Measurements from ENCODE around the gene SLCO4A1. TPM values are rescaled to one million over a fixed set of nuclear protein-coding genes. Genes with fewer than 3 reads are reported as not detected.
A peak's percentile ranks its signal among the peaks of the same experiment; 100 is the strongest.
"Not testable (repeated sequence)": the region's sequence is repeated elsewhere in the genome, so short reads cannot be mapped to it uniquely, and the experiment has no call there.

SLCO4A1 gene
- total RNA-seq, 2 experiments from 2014 or later = 74.7 to 79.2 TPM

DNA sequence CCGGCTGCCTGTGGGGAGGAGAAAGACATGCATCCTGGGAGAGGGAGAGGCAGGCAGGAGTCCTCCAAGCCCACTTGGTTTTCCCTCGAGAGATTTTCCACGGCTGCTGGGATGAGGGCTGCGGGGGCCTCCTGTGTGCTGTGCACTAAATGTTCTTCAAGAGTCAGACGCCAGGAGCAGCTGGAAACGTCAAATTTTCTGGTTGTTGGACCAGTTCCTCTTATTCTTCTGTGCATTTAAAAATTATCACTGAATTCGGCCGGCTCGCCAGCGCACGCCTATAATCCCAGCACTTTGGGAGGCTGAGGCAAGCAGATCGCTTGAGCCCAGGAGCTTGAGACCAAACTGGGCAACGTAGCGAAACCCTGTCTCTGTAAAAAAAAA lies 33.6 kb downstream of the SLCO4A1 start:
- DNase-seq (no peak), ATAC-seq (no peak)
- H3K27me3 Mint-ChIP-seq = no peaks in the 10 kb centered on the region
- CTCF ChIA-PET = no interaction called here
- H3K36me3 Mint-ChIP-seq = peaks cover 14% of the 10 kb centered on the region
- H3K4me3 Mint-ChIP-seq = no peak overlapping the region
- H3K27ac Mint-ChIP-seq = no peak overlapping the region
- peaks cover 15% of the 10 kb centered on the region for H3K4me1 Mint-ChIP-seq
- peaks cover 6% of the 10 kb centered on the region for H3K9me3 Mint-ChIP-seq (ENCODE audit: low read depth)

DNA sequence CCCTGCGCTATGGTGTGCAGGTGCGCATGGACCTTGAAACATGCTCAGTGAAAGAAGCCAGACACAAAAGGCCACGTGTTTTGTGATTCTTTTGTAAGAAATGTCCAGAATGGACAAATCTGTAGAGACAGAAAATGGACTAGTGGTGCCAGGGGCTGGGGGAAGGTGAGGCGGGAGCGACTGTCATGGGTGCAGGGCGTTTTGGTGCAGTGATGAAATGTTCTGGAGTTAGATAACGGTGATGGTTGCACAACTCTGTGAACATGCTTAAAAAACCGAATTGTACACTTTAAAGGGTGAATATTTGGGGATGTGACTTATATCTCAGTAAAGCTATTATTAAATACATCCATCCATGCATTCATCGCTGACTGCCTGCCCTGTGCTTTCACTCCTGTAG lies 34.7 kb downstream of the SLCO4A1 start:
- CTCF ChIA-PET = interaction anchor here (3.9 kb wide), 1 partner anchor 115 kb away, joined by 23 read pairs; no protein-coding TSS in a partner anchor
- peaks cover 15% of the 10 kb centered on the region for H3K4me1 Mint-ChIP-seq
- peaks cover 6% of the 10 kb centered on the region for H3K9me3 Mint-ChIP-seq (ENCODE audit: low read depth)
- H3K36me3 Mint-ChIP-seq = peaks cover 10% of the 10 kb centered on the region
- ATAC-seq (no peak), DNase-seq (no peak)
- H3K27ac Mint-ChIP-seq = no peak overlapping the region
- H3K27me3 Mint-ChIP-seq = no peaks in the 10 kb centered on the region
- H3K4me3 Mint-ChIP-seq = no peak overlapping the region

DNA sequence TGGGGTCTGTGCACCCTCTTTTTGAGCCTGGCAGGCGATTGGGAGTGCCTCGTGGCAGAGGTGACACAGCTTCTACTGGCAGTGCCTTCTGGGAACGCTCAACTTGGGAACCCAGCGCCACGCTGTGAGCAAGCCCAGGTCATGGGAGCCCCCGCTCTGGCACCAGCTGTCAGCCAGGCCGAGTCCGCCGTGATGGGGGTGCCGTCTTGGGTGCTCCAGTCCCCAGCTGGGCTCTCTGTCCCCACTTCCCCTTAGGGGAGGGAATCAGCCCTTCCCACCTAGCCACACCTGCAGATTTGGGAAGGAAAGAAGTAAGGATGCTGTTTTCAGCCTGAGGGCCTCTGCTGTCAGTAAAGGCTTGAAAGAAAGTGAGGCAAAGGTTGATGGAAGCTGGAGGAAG lies 35.4 kb downstream of the SLCO4A1 start:
- DNase-seq (no peak), ATAC-seq (no peak)
- Mint-ChIP-seq H3K4me1 (peaks cover 15% of the 10 kb centered on the region), H3K27me3 (no peaks in the 10 kb centered on the region), H3K9me3 (ENCODE audit: low read depth) (peaks cover 6% of the 10 kb centered on the region), H3K27ac (no peak overlapping the region), H3K4me3 (no peak overlapping the region), H3K36me3 (peaks cover 4% of the 10 kb centered on the region)
- CTCF ChIA-PET = interaction anchor here (1.7 to 3.9 kb wide), 2 partner anchors 62 to 114 kb away, joined by 4 to 23 read pairs; no protein-coding TSS in a partner anchor

DNA sequence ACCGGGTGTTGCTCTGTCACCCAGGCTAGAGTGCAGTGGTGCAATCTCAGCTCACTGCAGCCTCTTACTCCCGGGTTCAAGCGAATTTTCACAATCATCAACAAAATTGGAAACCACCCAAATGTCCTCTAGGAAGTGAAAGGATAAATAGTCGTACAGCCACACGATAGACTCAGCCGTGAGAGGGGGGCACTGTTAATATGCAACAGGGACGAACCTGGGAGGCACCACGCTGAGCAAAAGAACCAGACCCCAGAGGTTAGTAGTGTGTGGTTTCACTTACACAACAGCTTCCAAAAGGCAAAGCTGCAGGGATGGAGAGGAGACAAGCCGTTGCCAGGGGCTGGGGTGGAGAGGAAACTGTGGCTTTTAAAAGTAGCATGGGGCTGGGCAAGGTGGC lies 36.2 kb downstream of the SLCO4A1 start:
- peak; percentile 46 for ATAC-seq

DNA sequence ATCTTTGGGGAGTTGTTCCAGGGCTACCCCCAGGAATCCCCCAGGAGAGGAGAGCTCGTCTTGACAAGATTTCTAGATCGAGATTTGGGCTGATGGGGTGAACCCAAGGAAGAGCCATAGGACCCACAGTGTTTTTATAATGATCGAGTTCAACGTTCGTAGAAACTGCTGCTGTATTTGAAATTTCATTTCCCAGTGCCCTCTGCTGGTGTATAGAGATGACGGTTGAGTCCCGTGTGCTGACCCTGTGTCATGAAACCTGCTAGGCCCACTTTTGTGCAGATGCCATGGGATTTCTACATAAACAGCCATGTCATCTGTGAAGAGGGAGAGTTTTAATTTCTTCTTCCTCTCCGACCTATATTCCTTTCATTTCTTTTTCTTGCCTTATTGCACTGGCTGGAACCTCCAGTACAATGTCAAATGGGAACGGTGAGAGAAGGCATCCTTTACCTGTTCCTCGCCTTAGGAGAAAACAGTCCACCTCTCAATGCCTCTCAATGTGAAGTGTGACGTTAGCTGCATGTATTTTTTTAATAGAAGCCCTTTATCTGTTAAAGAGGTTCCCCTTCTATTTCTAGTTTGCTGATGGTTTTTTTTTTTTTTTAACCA lies 37.8 kb downstream of the SLCO4A1 start:
- DNase-seq (no peak), ATAC-seq (no peak)
- Mint-ChIP-seq H3K9me3 (ENCODE audit: low read depth) (peaks cover 8% of the 10 kb centered on the region), H3K27ac (no peak overlapping the region), H3K4me1 (peaks cover 15% of the 10 kb centered on the region), H3K27me3 (no peaks in the 10 kb centered on the region), H3K36me3 (peaks cover 4% of the 10 kb centered on the region), H3K4me3 (no peak overlapping the region)
- CTCF ChIA-PET = interaction anchor here (1.4 to 3.9 kb wide), 2 partner anchors 112 to 128 kb away, joined by 3 to 23 read pairs; no protein-coding TSS in a partner anchor

More for the DNA sequence above, 36.2 kb downstream of the SLCO4A1 start:
- H3K36me3 Mint-ChIP-seq = peaks cover 4% of the 10 kb centered on the region
- peaks cover 15% of the 10 kb centered on the region for H3K4me1 Mint-ChIP-seq
- CTCF ChIA-PET = interaction anchor here (0.6 to 3.9 kb wide), 5 partner anchors 27 to 558 kb away, joined by 3 to 23 read pairs (median 4); no protein-coding TSS in a partner anchor
- no peak overlapping the region for H3K27ac Mint-ChIP-seq
- no peaks in the 10 kb centered on the region for H3K27me3 Mint-ChIP-seq
- H3K9me3 Mint-ChIP-seq (ENCODE audit: low read depth) = peaks cover 7% of the 10 kb centered on the region
- no peak overlapping the region for H3K4me3 Mint-ChIP-seq
- DNase-seq = no peak

DNA sequence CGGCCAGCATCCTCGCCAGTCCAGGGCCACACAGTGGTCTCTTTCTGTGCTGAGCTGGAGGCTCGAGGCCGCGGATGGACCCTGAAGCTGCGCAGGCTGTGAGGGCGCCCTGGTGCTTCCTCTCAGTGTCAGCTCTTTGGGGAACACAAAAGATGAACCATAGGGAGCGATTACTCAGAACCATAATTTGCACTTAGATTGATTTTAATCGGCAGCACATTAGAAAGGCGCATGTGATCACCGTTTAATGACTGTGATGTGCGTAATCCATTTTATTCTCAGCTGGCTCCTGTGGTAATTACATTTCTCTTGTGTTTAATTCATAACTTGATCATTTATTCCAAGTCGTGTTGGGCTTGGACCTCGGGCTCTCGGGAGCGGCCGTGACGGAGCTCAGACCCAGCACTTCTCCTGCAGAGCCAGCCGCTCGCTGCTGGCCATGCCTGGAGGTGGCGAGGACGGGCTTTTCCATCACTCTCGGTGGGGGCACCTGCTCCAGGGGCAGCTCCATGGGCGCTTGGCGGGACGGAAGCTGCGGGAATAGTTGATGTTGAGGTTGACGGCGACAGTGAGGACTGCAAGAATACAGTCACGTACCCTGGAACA lies 40.7 kb downstream of the SLCO4A1 start:
- CTCF ChIA-PET = no interaction called here
- Mint-ChIP-seq H3K4me1 (peaks cover 19% of the 10 kb centered on the region), H3K27ac (no peak overlapping the region), H3K27me3 (peaks cover 10% of the 10 kb centered on the region), H3K36me3 (peaks cover 4% of the 10 kb centered on the region), H3K9me3 (ENCODE audit: low read depth) (peaks cover 8% of the 10 kb centered on the region), H3K4me3 (no peak overlapping the region)
- DNase-seq (no peak), ATAC-seq (no peak)

DNA sequence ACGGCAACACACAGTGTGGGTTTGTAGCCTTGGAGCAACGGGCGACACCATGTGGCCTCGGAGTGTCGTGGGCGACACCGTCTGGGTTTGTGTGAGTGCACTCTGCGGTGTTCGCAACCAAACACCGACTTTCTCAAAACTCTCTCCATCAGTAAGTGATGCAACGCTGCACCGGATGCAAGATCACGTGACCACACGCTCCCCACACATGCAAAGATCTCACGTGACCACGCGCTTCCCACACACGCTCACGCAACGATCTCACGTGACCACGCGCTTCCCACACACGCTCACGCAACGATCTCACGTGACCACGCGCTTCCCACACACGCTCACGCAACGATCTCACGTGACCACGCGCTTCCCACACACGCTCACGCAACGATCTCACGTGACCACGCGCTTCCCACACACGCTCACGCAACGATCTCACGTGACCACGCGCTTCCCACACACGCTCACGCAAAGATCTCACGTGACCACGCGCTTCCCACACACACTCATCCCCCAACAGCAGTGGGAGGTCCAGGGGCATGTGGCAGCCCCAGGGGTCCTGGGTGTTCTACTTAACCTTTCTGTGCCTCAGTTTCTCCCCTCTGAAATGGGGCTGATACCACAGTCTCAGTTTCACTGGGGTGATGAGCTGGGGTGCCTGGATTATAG lies 41.5 kb downstream of the SLCO4A1 start:
- peaks cover 10% of the 10 kb centered on the region for H3K27me3 Mint-ChIP-seq
- not testable (repeated sequence) for H3K9me3 Mint-ChIP-seq (ENCODE audit: low read depth); DNase-seq; H3K27ac Mint-ChIP-seq; ATAC-seq; H3K4me3 Mint-ChIP-seq; H3K36me3 Mint-ChIP-seq
- CTCF ChIA-PET = interaction anchor here (1.0 kb wide), 1 partner anchor 67 kb away, joined by 3 read pairs; no protein-coding TSS in a partner anchor
- H3K4me1 Mint-ChIP-seq = peaks cover 15% of the 10 kb centered on the region

DNA sequence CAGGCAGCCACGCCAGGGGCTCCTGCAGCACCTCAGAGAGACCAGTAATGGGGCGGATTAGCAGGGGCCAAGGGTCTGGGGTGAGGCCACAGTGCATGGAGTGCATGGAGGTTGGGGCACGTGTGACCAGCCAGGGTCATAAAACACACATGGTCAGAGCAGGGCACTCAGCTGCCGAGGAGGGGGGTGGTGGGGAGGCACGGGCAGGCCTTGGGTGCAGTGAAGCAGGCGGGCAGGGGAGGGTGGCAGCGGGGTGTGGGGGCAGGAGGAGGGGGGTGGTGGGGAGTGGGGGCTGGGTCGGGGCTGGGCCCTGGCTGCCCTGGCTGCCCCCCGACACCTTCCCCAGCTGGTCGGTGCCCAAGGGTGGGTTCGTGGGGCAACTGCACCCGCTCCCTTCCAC lies 42.7 kb downstream of the SLCO4A1 start:
- CTCF ChIA-PET = interaction anchor here (1.4 kb wide), 1 partner anchor 121 kb away, joined by 3 read pairs; no protein-coding TSS in a partner anchor
- peaks cover 7% of the 10 kb centered on the region for H3K4me1 Mint-ChIP-seq
- DNase-seq = no peak
- ATAC-seq = no peak
- H3K36me3 Mint-ChIP-seq = peaks cover 3% of the 10 kb centered on the region
- peaks cover 10% of the 10 kb centered on the region for H3K27me3 Mint-ChIP-seq
- peaks cover 7% of the 10 kb centered on the region for H3K9me3 Mint-ChIP-seq (ENCODE audit: low read depth)
- H3K4me3 Mint-ChIP-seq = no peak overlapping the region
- no peak overlapping the region for H3K27ac Mint-ChIP-seq

DNA sequence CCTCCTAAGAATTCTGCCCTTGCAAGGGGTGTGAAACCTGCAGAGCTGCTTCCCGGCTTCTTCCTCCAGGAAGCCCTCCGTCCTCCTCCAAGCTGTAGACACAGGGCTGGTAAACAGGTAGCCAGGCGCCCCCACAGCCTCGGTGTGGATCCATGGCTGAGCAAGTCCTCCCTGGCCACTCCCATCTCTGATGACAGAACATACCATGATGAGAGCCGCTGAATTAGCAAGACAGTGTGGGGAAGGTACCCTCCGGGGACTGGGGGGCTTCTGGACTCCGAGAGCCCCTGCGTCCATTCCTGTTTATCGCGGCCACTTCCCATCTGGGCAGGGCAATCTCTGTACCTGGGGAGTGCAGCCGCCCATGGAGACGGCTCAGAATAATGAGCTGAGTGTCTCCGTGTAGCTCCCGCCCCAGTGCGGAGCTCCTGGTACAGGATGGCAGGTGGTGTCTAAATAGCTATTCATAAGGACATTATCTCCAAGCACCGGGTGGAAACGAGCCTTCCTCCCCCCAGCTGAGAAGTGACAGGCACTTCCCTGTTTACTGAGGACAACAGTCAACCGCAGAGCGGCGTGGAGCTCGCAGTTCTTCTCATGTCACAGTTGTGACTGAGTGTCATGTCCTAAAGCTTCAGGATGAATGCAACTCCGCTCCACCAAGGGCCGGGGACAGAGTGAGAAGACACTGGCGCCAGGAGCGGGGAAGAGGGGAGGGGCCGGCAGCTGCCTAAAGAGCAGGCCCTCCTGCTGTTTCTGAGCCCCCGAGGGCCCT lies 43.7 kb downstream of the SLCO4A1 start:
- H3K27me3 Mint-ChIP-seq = peaks cover 10% of the 10 kb centered on the region
- no peak overlapping the region for H3K27ac Mint-ChIP-seq
- DNase-seq = peak; percentile 55
- peaks cover 2% of the 10 kb centered on the region for H3K9me3 Mint-ChIP-seq (ENCODE audit: low read depth)
- H3K4me3 Mint-ChIP-seq = no peak overlapping the region
- ATAC-seq = no peak
- CTCF ChIA-PET = interaction anchor here (0.9 to 1.6 kb wide), 7 partner anchors 9 to 122 kb away, joined by 3 to 7 read pairs (median 4); no protein-coding TSS in a partner anchor
- no peaks in the 10 kb centered on the region for H3K36me3 Mint-ChIP-seq
- peaks cover 7% of the 10 kb centered on the region for H3K4me1 Mint-ChIP-seq

DNA sequence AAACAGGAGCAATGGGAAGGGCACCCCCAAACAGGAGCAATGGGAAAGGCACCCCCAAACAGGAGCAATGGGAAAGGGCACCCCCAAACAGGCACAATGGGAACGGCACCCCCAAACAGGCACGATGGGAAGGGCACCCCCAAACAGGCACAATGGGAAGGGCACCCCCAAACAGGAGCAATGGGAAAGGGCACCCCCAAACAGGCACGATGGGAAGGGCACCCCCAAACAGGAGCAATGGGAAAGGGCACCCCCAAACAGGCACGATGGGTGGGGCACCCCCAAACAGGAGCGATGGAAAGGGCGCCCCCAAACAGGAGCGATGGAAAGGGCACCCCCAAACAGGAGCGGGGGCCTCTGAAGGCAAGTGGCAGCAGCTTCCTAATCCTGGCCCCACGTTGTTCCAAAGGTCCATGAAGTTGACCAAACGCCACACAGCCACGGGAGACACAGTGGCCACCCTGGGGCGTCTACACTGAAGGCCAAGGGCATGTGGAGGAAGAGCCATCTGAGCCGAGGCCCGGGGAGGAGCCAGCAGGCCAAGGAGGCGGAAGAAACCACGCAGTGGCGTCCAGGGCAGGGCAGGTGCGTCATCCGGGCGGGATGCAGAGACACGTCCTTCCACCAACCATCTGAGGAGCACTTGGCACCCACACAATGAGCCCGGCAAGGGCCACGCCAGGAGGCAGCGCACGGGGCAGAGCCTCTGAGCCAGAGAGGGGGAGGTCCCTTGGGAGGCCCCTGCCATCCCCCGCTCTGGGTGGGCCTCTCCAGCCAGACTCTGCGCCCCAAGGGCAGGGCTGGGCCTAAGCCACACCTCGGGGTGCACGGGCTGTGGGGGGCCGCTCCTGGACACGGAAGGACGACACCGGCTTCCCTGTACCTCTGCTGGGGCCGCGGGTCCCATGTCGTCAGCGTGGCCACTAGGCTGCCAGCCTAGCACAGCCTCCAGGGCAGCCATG lies 44.8 kb downstream of the SLCO4A1 start:
- H3K4me1 Mint-ChIP-seq = peaks cover 8% of the 10 kb centered on the region
- no peak for ATAC-seq
- no peak overlapping the region for H3K4me3 Mint-ChIP-seq
- DNase-seq = no peak
- CTCF ChIA-PET = interaction anchor here (1.0 to 1.6 kb wide), 4 partner anchors 8 to 104 kb away, joined by 3 to 7 read pairs (median 4); no protein-coding TSS in a partner anchor
- H3K27ac Mint-ChIP-seq = no peak overlapping the region
- H3K36me3 Mint-ChIP-seq = no peaks in the 10 kb centered on the region
- H3K27me3 Mint-ChIP-seq = peaks cover 15% of the 10 kb centered on the region
- H3K9me3 Mint-ChIP-seq (ENCODE audit: low read depth) = peaks cover 2% of the 10 kb centered on the region

DNA sequence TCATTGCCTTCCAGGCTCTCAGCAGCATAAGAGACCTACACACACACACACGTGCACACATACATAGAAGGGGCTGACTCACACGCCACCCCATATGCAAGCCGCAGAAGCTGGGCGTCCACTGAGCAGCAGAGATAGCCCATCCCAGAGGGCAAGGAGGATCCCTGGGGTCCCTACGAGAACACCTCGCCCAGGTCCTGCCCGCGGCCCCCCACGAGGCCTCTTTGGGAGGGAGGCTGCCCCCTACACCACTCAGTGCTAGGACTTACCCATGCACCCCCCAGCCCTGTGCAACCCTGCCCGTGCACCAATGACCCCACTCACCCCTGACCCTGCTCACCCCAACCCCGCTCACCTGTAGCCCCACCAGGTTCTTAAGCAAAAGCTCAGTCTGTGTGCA lies 45.8 kb downstream of the SLCO4A1 start:
- H3K27me3 Mint-ChIP-seq = peaks cover 20% of the 10 kb centered on the region
- no peak for ATAC-seq

DNA sequence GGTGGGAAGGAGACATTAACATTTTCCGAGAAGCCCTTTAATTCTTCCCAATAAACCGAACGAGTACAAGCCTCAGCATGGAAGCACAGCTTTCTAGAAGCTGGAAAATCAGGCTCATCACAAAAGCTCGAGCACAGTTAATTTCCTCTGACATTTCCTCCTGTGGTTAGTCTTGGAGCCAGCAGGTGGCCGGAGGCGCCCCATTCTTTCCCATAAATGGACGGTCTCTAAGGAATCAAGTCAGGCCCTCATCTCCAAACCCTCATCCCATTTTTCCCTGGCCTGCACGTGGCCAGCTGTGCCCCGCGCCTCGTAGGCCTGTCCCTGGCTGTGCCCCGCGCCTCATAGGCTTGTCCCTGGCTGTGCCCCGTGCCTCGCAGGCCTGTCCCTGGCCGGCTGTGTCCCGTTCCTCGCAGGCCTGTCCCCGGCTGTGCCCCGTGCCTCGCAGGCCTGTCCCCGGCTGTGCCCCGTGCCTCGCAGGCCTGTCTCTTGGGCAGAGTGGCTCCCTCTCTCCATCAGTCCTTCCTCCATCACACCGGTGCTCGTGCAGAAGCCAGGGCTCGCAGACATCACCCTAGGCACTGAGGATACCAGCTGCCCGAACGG lies 46.7 kb downstream of the SLCO4A1 start:
- peaks cover 8% of the 10 kb centered on the region for H3K4me1 Mint-ChIP-seq
- no peaks in the 10 kb centered on the region for H3K9me3 Mint-ChIP-seq (ENCODE audit: low read depth)
- H3K27ac Mint-ChIP-seq = no peak overlapping the region
- ATAC-seq (no peak), DNase-seq (no peak)
- no peak overlapping the region for H3K4me3 Mint-ChIP-seq
- H3K27me3 Mint-ChIP-seq = peaks cover 27% of the 10 kb centered on the region
- CTCF ChIA-PET = no interaction called here
- H3K36me3 Mint-ChIP-seq = no peaks in the 10 kb centered on the region

More for the DNA sequence above, 45.8 kb downstream of the SLCO4A1 start:
- H3K4me1 Mint-ChIP-seq = peaks cover 8% of the 10 kb centered on the region
- H3K36me3 Mint-ChIP-seq = no peaks in the 10 kb centered on the region
- no peak for DNase-seq
- CTCF ChIA-PET = no interaction called here
- peaks cover 2% of the 10 kb centered on the region for H3K9me3 Mint-ChIP-seq (ENCODE audit: low read depth)
- no peak overlapping the region for H3K27ac Mint-ChIP-seq
- H3K4me3 Mint-ChIP-seq = no peak overlapping the region

All from activated CD8-positive, alpha-beta memory T cell treated with anti-CD3 and anti-CD28 coated beads, Interleukin-2, amount 10 ng/mL, durations not matched to agents 7 days and 5 days (primary cell).